Measurements from ENCODE around the gene LYZL4.

DNA sequence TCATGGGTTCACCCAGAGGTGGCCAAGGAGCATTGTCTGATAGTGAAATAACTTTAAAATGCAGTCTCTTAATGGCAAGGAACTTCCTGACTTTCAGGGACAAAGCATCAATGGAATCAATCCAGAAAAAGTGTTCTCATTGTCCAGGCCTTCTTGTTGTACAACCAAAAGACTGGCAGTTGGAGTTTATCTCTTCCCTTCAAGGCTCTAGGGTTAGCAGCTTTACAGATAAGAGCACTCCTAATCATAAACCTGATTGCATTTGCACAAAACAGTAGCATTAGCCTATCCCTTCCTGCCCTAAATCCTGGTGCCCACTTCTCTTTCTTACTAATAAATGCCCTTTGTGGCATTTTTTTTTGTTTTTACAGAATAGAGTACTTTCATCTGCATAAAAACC lies 48.7 kb upstream of the LYZL4 start:
- TF ChIP-seq, protein P1, sequence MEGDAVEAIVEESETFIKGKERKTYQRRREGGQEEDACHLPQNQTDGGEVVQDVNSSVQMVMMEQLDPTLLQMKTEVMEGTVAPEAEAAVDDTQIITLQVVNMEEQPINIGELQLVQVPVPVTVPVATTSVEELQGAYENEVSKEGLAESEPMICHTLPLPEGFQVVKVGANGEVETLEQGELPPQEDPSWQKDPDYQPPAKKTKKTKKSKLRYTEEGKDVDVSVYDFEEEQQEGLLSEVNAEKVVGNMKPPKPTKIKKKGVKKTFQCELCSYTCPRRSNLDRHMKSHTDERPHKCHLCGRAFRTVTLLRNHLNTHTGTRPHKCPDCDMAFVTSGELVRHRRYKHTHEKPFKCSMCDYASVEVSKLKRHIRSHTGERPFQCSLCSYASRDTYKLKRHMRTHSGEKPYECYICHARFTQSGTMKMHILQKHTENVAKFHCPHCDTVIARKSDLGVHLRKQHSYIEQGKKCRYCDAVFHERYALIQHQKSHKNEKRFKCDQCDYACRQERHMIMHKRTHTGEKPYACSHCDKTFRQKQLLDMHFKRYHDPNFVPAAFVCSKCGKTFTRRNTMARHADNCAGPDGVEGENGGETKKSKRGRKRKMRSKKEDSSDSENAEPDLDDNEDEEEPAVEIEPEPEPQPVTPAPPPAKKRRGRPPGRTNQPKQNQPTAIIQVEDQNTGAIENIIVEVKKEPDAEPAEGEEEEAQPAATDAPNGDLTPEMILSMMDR (IDR thresholded peaks at IDR 0.05), result no peak
- no peak for TF ChIP-seq EP300 (IDR thresholded peaks at IDR 0.05)

Data from ovary (tissue), 3 donors.